OCI-LY3 (cell line): ENCODE data around the gene INPP5J.

Experiments used
- H2AFZ ChIP-seq: fragments of 200-600, 300-600 bp; shearing (Covaris generic); 2 replicates; pipeline ENCODE4 v1.6.0; 2014; ENCODE audit warnings: antibody characterized with exemption, low read depth, low read length
- H3K27ac ChIP-seq: fragments of 200-600, 300-600 bp; sonication (generic); 2 replicates; pipeline ENCODE4 v1.5.1; 2014; ENCODE audit warnings: mild to moderate bottlenecking, low read length, moderate library complexity, mixed read lengths
- H3K27me3 ChIP-seq: fragments of 200-600, 300-600 bp; sonication (generic); 2 replicates; pipeline ENCODE4 v1.6.1; 2014; ENCODE audit warnings: low read depth, low read length, mixed read lengths
- H3K36me3 ChIP-seq: fragments of 200-600, 300-600 bp; sonication (generic); replicated peaks from 2 replicates; pipeline ENCODE3; 2014; ENCODE audit warnings: low read depth, low read length, mixed read lengths
- H3K4me1 ChIP-seq: fragments of 300-600, 200-600 bp; sonication (generic); 2 replicates; pipeline ENCODE4 v1.6.1; 2014; ENCODE audit warnings: low read length, mixed read lengths
- H3K4me2 ChIP-seq: fragments of 200-600, 300-600 bp; sonication (generic); 2 replicates; pipeline ENCODE4 v1.6.1; 2014; ENCODE audit warnings: low read length, mixed read lengths
- H3K4me3 ChIP-seq: fragments of 300-600, 200-600 bp; sonication (generic); 2 replicates; pipeline ENCODE4 v1.5.1; 2014; ENCODE audit warnings: antibody characterized with exemption, mild to moderate bottlenecking, low read length, moderate library complexity
- H3K79me2 ChIP-seq: fragments of 300-600, 200-600 bp; shearing (Covaris generic); 2 replicates; pipeline ENCODE4 v1.6.1; 2014; ENCODE audit warnings: mild to moderate bottlenecking, low read length, mixed read lengths
- H3K9ac ChIP-seq: fragments of 300-600, 200-600 bp; shearing (Covaris generic); 2 replicates; pipeline ENCODE4 v1.6.0; 2014; ENCODE audit warnings: mild to moderate bottlenecking, low read length, moderate library complexity
- H3K9me3 ChIP-seq: fragments of 200-600, 300-600 bp; shearing (Covaris generic); 2 replicates; pipeline ENCODE4 v1.6.1; 2014; ENCODE audit warnings: low read length, mixed read lengths; ENCODE audit not compliant: insufficient read depth
- H4K20me1 ChIP-seq: fragments of 200-600, 300-600 bp; sonication (generic); 2 replicates; pipeline ENCODE4 v1.6.1; 2016; ENCODE audit warnings: low read length, mixed read lengths; ENCODE audit not compliant: insufficient read depth
- CTCF ChIP-seq: fragments of 200-600, 300-600 bp; sonication (generic); IDR thresholded peaks from 2 replicates; pipeline ENCODE4 v1.5.1; 2014; ENCODE audit warnings: antibody characterized with exemption, low read length, low read depth
- EZH2phosphoT487 ChIP-seq: fragments of 200-600 bp; shearing (Covaris generic); IDR thresholded peaks from 2 replicates; pipeline ENCODE4 v1.6.1; 2018; ENCODE audit warnings: antibody characterized with exemption, mixed run types, low read depth

Gene INPP5J

GRCh38 chr22:31121403-31121802, 1.4 kb upstream of the INPP5J start:
- no peaks in the 10 kb centered on the region for H4K20me1 ChIP-seq
- no peaks in the 10 kb centered on the region for H3K4me1 ChIP-seq
- H3K4me3 ChIP-seq = no peak overlapping the region
- H3K9me3 ChIP-seq = no peaks in the 10 kb centered on the region
- H3K9ac ChIP-seq = no peak overlapping the region
- H3K27me3 ChIP-seq = no peaks in the 10 kb centered on the region
- no peak overlapping the region for H3K4me2 ChIP-seq
- no peaks in the 10 kb centered on the region for H3K79me2 ChIP-seq
- no peak overlapping the region for H2AFZ ChIP-seq
- no peaks in the 10 kb centered on the region for H3K36me3 ChIP-seq
- TF ChIP-seq CTCF (no peak), EZH2phosphoT487 (no peak)
- H3K27ac ChIP-seq = no peak overlapping the region

- Histone ChIP-seq H3K9me3 (no peaks in the 10 kb centered on the region), H3K4me1 (no peaks in the 10 kb centered on the region), H3K27me3 (no peaks in the 10 kb centered on the region), H2AFZ (no peak overlapping the region), H3K4me3 (no peak overlapping the region), H3K27ac (no peak overlapping the region), H3K4me2 (no peak overlapping the region), H3K9ac (no peak overlapping the region), H3K79me2 (no peaks in the 10 kb centered on the region), H4K20me1 (no peaks in the 10 kb centered on the region), H3K36me3 (no peaks in the 10 kb centered on the region)
- TF ChIP-seq EZH2phosphoT487 (no peak), CTCF (no peak)
These were observed 602 bp upstream of the INPP5J start for GRCh38 chr22:31122196-31122531.

- Histone ChIP-seq H3K4me2 (no peak overlapping the region), H3K9ac (no peak overlapping the region), H3K9me3 (no peaks in the 10 kb centered on the region), H3K4me3 (no peak overlapping the region), H3K4me1 (peaks cover 6% of the 10 kb centered on the region; the same call in 1 of the 2 replicates), H2AFZ (no peak overlapping the region), H4K20me1 (no peaks in the 10 kb centered on the region), H3K36me3 (no peaks in the 10 kb centered on the region), H3K79me2 (no peaks in the 10 kb centered on the region), H3K27me3 (no peaks in the 10 kb centered on the region), H3K27ac (no peak overlapping the region)
- TF ChIP-seq CTCF = no peak
- TF ChIP-seq EZH2phosphoT487 = no peak
These were observed 481 bp downstream of the INPP5J start for GRCh38 chr22:31123292-31123602.

GRCh38 chr22:31124290-31124689, 1.5 kb downstream of the INPP5J start:
- Histone ChIP-seq H3K9me3 (no peaks in the 10 kb centered on the region), H3K36me3 (no peaks in the 10 kb centered on the region), H3K27me3 (no peaks in the 10 kb centered on the region), H3K79me2 (no peaks in the 10 kb centered on the region), H3K27ac (no peak overlapping the region), H3K4me3 (no peak overlapping the region), H3K4me1 (peaks cover 6% of the 10 kb centered on the region; the same call in 1 of the 2 replicates), H4K20me1 (no peaks in the 10 kb centered on the region), H3K9ac (no peak overlapping the region), H2AFZ (no peak overlapping the region), H3K4me2 (no peak overlapping the region)
- TF ChIP-seq CTCF (no peak), EZH2phosphoT487 (no peak)
